Stimulated activated CD4-positive, alpha-beta T cell treated with anti-CD3 and anti-CD28 coated beads, TNF-alpha, amount 100 ng/mL, for 48 hours (primary cell): ENCODE results near the gene SUSD5.

ENCODE experiments used
- DNase-seq, 3 donors: peaks; one replicate each; pipeline ENCODE4 v3.0.0-alpha.2; 2020; ENCODE audit warnings: low read depth in 3 of 3

Gene SUSD5

DNA sequence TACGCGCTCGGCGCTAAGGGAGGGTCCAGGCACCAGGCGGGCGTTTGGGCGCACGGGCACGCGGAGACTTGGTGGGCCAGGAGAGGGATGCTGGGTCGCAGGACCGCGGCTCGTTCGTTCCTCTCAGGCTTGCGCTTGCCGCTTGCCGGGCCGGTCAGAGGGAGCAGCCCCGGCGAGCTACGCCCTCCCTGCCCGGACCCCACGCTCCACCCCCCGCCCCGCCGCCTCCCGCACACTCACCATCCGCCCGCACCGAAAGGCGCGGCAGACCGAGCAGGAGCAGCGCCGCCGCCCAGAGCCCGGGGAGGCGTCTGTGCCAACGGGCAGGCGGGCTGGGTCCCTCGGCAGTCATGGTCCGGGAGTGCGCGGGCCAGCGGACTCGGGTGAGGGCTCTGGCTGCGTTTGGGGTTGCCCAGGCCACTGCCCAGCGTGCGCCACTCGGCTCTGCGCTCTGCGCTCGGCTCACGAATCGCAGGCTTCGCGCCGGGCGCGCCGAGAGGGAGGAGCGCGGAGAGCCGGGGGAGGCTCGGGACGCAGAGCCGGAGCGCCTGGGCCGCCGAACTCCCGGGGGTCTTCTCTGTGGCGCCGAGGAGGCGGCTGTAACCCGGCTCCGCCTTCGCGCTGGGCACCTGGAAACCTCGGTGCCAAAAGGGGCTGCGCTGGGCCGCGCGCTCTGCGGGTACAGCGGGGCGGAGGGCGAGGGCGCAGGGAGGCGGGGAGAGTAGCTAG lies at the start of gene SUSD5:
Gene SUSD5, minus strand, starts transcription at position 365 of the 729 bp plus-strand sequence. Its CDS starts 13 bp downstream, at position 352.
- DNase-seq, result no peak

DNA sequence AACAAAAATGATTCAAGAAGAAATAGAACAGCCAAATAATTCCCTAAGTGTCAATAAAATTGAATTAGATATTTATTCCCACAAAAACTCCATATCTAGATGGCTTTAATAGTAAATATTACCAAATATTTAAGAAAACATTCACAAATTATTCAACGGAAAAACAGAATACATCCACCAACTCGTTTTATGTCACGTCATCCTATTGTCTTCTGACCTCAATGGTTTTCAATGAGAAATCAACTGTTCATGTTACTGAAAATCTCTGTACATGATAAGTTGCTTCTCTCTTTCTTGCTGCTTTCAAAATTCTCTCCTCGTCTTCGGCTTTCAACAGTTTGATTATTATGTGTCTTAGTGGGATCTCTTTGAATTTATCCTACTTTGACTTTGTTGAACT lies 41.5 kb upstream of the SUSD5 start:
- DNase-seq, result no peak

DNA sequence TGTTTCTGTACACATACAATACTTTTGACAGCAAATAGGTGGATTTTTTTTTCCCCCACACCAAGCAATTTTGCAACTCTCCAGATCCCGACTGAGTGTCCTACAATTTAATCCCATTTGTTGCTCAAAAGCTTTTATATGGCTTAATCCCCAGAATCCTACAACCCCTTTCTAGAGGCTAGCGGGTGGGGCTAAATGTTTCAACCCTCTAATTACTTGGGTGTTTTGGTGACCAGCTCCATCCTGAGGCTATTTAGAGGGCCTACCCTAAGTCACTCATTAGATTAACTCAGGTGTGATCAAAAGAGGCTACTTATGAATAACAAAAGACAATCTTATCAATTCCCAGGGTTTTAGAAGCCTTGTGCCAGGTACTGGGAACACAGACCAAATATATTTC lies 37.6 kb upstream of the SUSD5 start:
- no peak for DNase-seq

DNA sequence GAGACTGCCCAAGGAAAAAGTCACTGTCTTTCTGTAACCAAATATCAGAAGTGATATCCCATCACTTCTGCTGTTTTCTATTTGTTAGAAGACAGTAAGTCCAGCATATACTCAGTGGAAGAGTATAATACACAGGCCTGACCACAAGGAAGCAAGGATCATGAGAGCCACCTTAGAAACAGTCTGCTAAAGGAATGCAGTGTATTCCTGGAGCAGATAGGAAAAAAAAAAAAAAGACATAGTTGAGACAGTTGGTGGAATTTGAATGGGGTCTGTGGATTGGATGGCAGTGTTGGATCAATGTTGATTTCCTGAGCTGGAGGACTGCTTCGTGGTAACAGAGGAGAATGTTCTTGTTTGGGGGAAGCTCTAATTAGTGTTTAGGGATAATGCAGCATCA lies 32.1 kb upstream of the SUSD5 start:
- DNase-seq, result no peak

DNA sequence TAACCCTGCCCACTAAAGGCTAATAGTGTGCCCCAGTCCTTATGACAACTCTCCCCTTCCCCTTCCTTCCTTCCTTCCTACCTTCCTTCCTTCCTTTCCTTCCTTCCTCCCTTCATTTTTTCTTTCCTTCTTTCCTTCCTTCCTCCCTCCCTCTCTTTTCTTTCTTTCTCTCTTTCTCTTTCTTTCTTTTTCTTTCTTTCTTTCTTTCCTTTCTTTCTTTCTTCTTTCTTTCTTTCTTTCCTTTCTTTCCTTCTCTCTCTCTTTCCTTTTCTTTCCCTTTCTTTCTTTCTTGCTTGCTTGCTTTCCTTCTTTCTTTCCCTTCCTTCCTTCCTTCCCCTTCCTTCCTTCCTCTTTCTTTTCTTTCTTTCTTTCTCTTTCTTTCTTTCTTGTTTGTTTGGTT lies 28.2 kb upstream of the SUSD5 start:
- no peak for DNase-seq

DNA sequence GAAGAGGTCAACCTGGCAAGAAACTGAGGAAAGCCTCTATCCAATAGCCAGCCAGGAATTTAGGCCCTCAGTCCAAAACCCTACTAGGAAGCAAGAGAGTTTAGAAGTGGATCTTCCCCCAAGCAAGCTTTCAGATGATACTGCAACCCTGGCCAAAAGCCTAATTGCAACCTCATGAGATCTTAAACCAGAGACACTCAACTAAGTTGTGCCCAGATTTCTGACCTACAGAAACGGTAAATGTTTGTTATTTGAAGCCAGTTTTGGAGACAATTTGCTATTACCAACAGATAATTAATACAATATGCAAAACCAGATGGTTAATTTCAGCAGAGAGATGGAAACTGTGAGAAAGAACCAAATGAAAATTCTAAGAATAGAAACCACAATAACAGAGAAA lies 21.7 kb upstream of the SUSD5 start:
- no peak for DNase-seq

DNA sequence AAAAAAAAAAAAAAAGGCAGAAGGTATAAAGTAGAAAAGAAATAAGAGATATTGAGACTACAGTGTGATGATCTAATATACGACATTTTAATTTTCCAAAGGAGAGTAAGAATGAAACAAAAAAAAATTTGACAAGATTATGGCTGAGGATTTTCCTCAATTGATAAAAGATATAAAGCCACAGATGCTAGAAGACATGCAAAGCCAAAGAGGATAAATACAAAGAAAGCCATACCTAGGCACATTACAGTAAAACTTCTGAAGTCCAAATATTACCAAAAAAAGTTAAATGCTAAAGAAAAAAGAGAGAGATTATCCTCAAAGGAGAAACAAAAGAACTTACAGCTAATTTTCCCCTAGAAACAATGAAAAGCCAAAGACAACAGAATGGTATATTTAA lies 20.3 kb upstream of the SUSD5 start:
- no peak for DNase-seq

DNA sequence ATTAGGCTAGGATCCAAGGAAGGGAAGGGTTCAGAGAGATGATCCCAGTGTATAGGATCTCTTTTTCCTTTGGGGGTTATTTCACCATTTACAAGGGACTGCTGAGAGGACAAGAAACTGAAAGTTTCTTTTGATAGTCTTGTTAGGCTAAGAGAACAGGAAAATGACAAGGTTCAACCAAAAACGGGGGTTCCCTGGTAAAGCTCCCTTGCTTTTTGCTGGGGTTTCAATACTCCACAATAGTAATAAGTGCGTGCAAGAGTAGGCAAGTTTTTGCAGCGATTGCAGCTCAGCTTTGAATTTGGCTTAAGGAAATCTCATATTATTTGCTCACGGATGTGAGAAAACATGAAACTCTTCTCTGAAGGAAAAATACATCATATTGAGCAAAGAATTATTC lies 18.8 kb upstream of the SUSD5 start:
- DNase-seq, result no peak

DNA sequence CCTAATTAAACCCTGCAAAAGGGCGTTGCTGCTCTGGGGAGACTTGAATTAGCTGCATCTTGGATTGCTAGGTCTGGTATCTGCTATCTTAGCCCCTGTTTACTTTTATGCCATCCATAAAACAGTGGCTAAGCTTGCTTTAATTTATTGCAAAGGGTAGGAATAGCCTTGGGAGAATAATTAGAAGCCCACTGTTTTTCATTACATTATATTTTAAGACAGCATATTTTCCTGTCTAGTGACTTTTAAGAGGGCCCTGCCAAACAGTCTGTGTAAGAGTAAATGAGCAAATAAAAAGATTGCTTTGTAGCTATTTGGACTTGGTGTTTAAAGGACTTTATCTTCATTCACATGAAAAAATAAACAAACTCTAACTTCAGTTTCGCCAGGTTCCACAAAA lies 17.4 kb upstream of the SUSD5 start:
- DNase-seq, result no peak

DNA sequence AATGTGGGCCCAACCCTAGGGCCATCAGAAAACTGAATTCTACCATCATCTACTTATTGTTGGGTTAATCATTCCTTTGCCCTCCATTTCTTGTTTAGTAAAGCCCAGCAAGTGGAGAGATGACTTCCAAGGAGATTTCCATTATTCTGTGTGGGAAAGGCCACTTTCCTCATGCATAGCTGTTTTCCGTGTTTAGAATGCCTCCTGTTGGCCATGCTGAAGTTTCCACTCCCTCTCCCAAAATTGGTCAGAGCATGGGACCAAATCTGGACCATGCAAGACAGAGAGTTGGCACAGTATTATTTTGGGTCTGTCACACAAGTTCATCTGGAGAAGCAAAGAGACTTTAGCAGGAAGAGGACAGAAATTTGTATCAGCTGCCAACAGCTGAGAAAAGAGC lies 15.3 kb upstream of the SUSD5 start:
- no peak for DNase-seq

DNA sequence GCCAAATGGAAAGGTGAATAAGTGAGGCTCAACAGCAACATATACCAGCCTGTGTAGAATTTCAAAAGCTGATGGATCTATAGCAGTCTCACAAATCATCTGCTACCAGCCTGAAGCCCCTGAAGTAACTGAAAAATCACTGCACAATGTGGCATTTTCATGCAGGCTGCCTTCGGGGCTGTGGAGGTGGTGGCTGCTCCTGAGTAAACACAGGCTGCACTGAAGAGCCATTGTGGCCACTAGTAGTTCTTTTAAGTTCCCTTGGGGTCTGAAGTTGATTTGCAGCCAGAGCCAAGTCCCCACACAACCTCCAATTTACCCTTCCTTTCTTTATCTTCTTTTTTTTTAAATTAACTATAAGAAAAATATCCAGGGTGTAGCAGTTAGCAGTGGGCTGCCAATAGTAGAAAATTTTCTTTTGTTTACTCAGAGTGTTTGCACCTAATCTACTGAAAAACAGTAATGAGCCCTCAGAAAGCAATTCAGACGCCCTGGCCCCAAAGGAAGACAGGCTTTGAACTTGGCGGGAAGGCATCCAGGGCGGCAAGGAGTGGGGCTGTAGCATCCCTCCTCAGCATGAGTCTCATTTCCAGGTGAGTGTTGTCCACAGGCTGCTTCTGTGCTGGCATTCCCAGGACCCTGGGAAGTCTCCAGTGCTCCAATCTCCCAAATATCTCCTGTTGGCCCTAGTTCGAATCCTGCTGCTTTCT lies 13.3 kb upstream of the SUSD5 start:
- no peak for DNase-seq

DNA sequence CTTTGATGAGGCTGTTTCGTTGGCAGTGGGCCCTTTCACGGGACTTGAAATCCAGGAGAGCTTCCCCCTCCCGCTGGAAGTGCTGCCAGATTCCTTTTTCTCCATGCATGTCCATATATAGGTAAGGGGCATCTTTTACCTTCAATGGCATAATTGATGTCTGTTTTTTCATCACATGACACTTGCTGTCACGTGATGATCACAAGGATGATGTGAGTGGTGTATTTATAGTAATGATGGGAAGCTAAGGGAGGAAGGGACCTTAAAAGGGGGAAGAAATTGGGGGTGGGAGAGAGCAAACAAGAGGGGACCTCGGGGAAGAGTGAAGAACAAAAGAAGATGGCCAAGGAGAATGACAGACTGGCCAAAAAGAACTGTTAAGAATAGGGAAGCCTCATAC lies 11.3 kb upstream of the SUSD5 start:
- DNase-seq, result no peak

DNA sequence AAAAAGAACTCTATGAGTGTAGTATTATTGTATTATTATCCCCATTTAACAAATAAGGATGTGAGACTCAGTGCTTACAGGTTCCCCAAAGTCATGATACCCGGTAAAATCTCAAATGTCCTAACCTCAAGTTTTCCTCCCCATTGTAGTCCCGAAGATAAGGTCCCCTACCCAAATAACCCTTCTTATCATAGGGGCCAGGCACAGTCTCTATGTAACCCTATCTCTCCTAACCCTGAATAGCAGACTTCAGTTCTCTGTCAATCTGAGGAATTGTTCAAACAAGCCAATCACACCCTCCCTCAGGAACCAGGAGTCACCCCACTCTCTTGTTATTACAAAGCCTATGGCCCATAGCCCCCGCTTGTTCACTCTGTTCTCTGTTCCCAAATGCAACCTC lies 10.5 kb upstream of the SUSD5 start:
- no peak for DNase-seq

DNA sequence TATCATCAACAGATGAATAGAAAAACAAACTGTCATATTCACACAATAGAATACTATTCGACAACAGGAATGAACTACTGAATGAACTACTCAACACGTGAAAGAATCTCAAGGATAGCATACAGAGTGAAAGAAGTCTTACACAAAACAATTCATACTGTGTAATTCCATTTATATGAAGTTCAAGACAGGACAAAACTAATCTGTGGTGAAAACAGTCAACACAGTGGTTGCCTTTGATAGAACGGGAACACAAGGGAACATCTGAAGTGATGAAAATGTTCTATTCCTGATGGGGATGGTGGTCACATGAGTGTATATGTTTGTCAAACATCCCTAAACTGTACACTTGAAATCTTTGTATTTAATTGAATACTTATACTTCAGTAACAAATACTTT lies 2.6 kb upstream of the SUSD5 start:
- no peak for DNase-seq

DNA sequence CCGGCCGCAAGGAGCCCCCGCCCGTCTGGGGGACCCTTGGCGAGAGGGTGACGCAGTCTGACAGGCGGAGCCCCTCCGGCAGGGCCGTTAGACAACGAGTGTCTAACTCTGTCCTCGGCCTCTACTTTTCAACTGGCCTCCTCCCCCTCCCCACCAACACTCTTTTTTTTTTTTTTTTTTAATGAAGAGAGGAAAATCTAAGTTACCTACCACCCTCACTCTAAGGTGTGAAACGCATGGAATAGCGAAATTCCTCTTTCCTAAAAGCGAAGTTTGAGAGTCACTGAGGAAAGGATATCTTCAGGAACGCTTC lies 521 bp upstream of the SUSD5 start:
- no peak for DNase-seq

DNA sequence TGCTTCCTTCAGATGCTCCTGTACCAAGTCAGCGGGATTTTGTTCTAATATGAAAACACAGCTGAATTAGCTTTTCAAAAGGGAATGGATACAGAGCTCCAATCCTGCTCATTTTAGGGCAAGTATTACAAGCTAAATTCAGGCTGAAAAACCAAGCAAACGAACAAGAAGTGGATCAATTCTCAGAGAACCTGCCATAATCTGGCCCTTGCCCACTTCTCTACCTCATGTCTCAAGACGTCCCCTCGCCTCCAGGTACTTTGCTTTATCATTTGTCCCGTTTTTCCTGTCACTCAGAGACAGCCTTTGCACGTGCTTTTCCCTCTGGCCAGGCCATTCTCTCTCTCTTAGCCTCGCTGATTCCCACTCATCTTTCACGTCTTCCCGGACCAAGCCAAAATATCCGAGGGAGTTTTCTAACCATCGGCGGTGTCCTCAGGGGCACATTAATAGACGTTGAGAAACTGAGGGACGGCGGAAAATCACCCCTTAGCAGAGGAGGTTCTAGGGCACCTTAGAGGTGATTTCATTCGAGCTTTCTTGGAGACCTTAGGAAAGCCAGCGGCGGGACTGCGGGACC lies 654 bp downstream of the SUSD5 start:
- DNase-seq, result no peak

DNA sequence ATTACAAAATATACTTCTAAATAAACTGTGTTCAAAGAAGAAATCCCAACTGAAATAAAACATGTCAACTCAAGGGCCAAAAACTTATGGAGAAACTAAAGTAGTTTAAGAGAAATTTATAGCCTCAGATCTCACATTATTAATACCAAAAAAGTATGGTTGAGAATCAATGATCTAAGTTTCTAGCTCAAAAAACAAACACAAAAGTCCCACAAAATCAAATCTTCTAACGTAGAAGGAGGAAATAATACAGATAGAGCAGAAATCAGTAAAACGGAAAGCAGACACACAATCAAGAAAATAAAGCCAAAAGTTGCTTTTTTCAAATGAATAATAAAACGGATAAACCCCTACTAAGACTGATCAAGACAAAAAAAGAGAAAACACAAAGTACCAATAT lies 2.9 kb downstream of the SUSD5 start:
- DNase-seq, result no peak

DNA sequence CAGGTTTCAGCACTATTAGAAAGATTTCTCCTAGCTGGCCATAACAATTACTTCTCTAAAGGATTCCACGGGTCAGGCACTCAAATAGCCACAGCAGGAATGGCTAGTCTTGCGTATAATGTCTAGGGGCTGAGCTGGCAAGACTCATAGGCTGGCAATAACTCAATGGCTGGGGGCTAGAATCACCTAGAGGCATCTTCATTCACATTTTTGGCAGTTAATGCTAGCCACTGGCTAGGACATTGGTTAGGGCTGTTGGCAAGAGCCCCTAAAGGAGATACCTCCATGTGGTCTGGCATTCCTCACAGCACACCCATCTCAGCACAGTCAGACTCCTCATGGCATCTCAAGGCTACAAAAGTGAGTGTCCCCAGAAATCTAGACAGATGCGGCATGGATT lies 6.2 kb downstream of the SUSD5 start:
- no peak for DNase-seq

DNA sequence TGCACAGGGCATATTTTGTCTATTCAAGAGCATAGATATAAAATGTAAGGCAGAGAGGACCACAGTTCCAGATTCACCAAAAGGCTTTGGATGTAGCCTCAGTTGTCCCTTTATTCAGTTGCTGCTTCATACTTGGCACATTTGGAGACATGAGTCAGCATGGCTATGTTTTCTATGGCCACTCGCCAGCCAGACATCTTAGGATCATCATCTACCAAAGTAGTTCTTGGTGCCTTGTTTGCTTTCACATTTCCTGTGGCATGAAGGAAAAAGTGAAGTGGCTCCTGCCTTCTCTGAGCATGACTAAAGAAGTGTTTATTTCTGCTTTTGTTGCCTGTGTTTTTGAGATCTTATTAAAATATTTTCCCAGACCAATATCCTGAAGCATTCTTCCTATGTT lies 7.2 kb downstream of the SUSD5 start:
- DNase-seq, result no peak

DNA sequence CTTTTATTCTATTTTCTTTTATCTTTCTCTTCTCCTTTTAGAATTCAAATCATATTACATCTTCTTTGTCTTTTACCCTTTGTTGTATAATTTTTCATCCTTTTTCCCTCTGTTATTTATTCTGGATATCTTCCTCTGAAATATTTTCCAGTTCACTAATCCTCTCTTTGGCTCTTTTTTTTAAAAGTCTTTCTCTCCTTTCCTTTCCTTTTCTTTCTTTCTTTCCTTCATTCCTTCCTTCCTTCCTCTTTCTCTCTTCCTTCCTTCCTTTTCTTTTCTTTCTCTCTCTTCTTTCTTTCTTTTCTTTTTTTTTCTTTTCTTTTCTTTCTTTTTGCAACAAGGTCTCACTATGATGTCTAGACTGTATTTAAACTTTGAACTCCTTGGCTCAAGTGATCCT lies 9.3 kb downstream of the SUSD5 start:
- DNase-seq, result no peak

DNA sequence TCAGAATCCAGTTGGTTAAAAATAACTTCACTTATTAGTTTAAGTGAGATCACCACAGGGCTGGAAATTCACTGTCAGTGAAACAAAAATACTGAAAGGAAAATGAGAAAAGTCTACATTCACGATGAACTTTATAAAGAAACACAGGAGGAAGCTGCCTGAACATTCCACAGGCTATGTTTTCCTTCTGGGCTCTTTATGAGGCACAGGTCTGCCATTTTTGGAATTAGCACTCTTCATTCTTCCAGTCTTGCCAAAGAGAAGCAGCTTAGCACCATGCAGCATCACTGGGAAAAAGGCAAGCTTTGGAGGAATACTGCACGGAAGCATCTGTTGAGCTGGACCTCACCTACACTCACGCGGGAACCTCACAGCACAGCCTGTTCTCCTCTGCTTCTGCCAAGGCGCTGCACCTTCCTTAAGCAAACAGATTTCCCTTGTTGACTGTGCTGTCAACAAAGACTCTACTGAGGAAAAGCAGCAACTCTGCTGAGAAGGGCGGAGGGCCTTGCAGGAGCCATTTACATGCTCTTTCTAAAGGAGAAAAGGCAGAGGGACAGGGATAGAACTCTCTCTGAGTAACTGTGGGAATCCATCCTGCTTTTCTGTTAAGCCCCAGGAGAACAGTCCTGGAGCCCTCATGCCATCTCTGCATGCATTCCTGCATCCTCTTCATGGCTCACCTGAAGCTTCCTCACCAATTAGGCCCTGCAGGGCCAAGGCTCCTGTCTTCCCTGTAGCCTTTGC lies 15.7 kb downstream of the SUSD5 start:
- DNase-seq, result no peak

DNA sequence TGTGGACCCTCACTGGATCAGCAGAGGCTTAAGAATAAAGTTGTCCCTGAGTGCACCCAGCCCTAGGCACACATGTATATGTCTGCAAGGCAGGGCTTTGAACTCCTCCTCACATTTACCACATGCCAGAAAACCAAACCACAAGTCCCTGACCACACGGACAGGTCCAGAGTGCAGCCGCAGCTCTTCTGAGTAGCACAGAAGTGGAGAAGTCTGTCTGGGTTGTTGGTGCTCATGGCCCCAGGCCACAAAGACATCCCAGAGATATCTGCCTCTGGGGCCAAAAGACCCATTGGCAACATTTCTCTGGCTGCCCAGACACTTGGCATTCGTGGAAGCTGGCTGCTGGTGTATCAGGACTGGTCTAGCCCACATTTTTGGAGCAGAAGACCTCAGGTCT lies 17.4 kb downstream of the SUSD5 start:
- no peak for DNase-seq

DNA sequence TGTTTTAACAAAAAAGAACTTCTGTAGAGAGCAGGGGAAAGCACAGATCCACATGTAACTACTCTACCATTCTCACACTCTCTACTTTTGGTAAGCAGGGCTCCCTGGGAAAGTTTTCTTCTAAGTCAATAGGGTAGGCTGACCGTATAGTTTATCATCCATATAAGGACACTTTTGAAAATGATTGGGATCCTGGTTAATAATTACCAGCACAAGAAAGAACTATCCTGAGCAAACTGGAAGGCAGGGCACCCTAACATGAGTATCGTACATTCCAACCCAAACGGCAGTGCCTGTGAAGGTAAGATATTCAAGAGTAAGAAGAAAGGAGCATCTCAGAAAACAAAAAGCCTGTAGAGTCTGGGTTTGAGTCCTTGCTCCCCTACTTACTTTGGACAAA lies 22.1 kb downstream of the SUSD5 start:
- DNase-seq, result no peak
